Liver (tissue), 9 donors: ENCODE results near the gene SKI. TPM values are rescaled to one million over a fixed set of nuclear protein-coding genes. Genes with fewer than 3 reads are reported as not detected.

Experiments used
- DNase-seq: peaks from one replicate; pipeline ENCODE4 v3.0.0-alpha.2; 2017; ENCODE audit warnings: low spot score
- H3K27ac ChIP-seq, 2 donors: one replicate each; pipeline ENCODE4 v1.7.0; 2013; ENCODE audit warnings: inconsistent platforms in 2 of 2, low read length in 2 of 2, control low read depth in 1 of 2, low read depth in 1 of 2, mild to moderate bottlenecking in 1 of 2
- H3K27me3 ChIP-seq, 4 donors: one replicate each; pipeline versions ENCODE4 v1.6.1 to v1.7.0; 2013; ENCODE audit warnings: low read length in 3 of 4, inconsistent platforms in 1 of 4, mild to moderate bottlenecking in 1 of 4, moderate library complexity in 1 of 4; ENCODE audit not compliant: control insufficient read depth in 4 of 4, insufficient read depth in 4 of 4
- H3K36me3 ChIP-seq, 4 donors: one replicate each; pipeline versions ENCODE4 v1.6.1 to v1.7.0; 2013; ENCODE audit warnings: low read length in 3 of 4, mild to moderate bottlenecking in 3 of 4, low read depth in 1 of 4, moderate library complexity in 1 of 4; ENCODE audit not compliant: control insufficient read depth in 4 of 4, insufficient read depth in 3 of 4
- H3K4me1 ChIP-seq, 4 donors: one replicate each; pipeline versions ENCODE4 v1.6.1 to v1.7.0; 2013; ENCODE audit warnings: low read length in 3 of 4, mild to moderate bottlenecking in 3 of 4, moderate library complexity in 1 of 4; ENCODE audit not compliant: control insufficient read depth in 4 of 4, insufficient read depth in 4 of 4
- H3K4me3 ChIP-seq, 3 donors: one replicate each; pipeline versions ENCODE4 v1.6.1 to v1.7.0; 2013; ENCODE audit warnings: low read length in 3 of 3, control low read depth in 1 of 3, low read depth in 1 of 3, mild to moderate bottlenecking in 1 of 3
- H3K9ac ChIP-seq, 2 donors: one replicate each; pipeline ENCODE4 v1.7.0; 2013; ENCODE audit warnings: low read length in 2 of 2, mild to moderate bottlenecking in 2 of 2, moderate library complexity in 2 of 2, control low read depth in 1 of 2, low read depth in 1 of 2
- H3K9me3 ChIP-seq, 4 donors: one replicate each; pipeline versions ENCODE4 v1.6.1 to v1.7.0; 2013; ENCODE audit warnings: low read length in 3 of 4; ENCODE audit not compliant: control insufficient read depth in 4 of 4
- ATF3 ChIP-seq: IDR thresholded peaks from 2 replicates; pipeline ENCODE4 v1.6.1; 2016; ENCODE audit warnings: antibody characterized with exemption
- CTCF ChIP-seq: fragments of 150-350 bp; IDR thresholded peaks from 2 replicates; pipeline ENCODE4 v1.5.1; 2017; ENCODE audit warnings: improper control_type of control experiment, low read depth, low read length; ENCODE audit not compliant: missing input control
- EGR1 ChIP-seq, 2 donors: IDR thresholded peaks; 2 replicates each; pipeline ENCODE4 v1.6.1; 2016 to 2018; ENCODE audit warnings: antibody characterized with exemption in 2 of 2, low read depth in 2 of 2
- FOXA1 ChIP-seq: IDR thresholded peaks from 2 replicates; pipeline ENCODE4 v1.6.1; 2016; ENCODE audit warnings: antibody characterized with exemption
- FOXA2 ChIP-seq: IDR thresholded peaks from 2 replicates; pipeline ENCODE4 v1.6.1; 2016; ENCODE audit warnings: antibody characterized with exemption
- GABPA ChIP-seq, 2 donors: IDR thresholded peaks in 1 of 2; conservative IDR thresholded peaks in 1 of 2; 2 replicates each; pipeline ENCODE4 v1.6.1; 2016; ENCODE audit warnings: antibody characterized with exemption in 2 of 2, mild to moderate bottlenecking in 1 of 2, moderate library complexity in 1 of 2
- HNF4A ChIP-seq, 2 donors: conservative IDR thresholded peaks; 2 replicates each; pipeline ENCODE4 v1.6.1; 2016; ENCODE audit warnings: antibody characterized with exemption in 2 of 2, mild to moderate bottlenecking in 2 of 2
- HNF4G ChIP-seq: IDR thresholded peaks from 2 replicates; pipeline ENCODE4 v1.6.1; 2016; ENCODE audit warnings: antibody characterized with exemption
- JUND ChIP-seq, 2 donors: IDR thresholded peaks; 2 replicates each; pipeline ENCODE4 v1.6.1; 2016; ENCODE audit warnings: antibody characterized with exemption in 2 of 2
- MAX ChIP-seq: IDR thresholded peaks from 2 replicates; pipeline ENCODE4 v1.6.1; 2016; ENCODE audit warnings: antibody characterized with exemption
- NR2F2 ChIP-seq: IDR thresholded peaks from 2 replicates; pipeline ENCODE4 v1.6.1; 2016; ENCODE audit warnings: antibody characterized with exemption
- RAD21 ChIP-seq, 2 donors: IDR thresholded peaks; 2 replicates each; pipeline ENCODE4 v1.6.1; 2016; ENCODE audit warnings: antibody characterized with exemption in 2 of 2, mild to moderate bottlenecking in 2 of 2
- REST ChIP-seq: IDR thresholded peaks from 2 replicates; pipeline ENCODE4 v1.6.1; 2016; ENCODE audit warnings: antibody characterized with exemption, mild to moderate bottlenecking
- RXRA ChIP-seq, 2 donors: IDR thresholded peaks; 2 replicates each; pipeline ENCODE4 v1.6.1; 2017 to 2018; ENCODE audit warnings: antibody characterized with exemption in 2 of 2, mild to moderate bottlenecking in 1 of 2
- SP1 ChIP-seq: IDR thresholded peaks from 2 replicates; pipeline ENCODE4 v1.6.1; 2018; ENCODE audit warnings: antibody characterized with exemption, mild to moderate bottlenecking
- TAF1 ChIP-seq: conservative IDR thresholded peaks from 2 replicates; pipeline ENCODE4 v1.6.1; 2016; ENCODE audit warnings: antibody characterized with exemption, mild to moderate bottlenecking
- YY1 ChIP-seq: IDR thresholded peaks from 2 replicates; pipeline ENCODE4 v1.6.1; 2016; ENCODE audit warnings: antibody characterized with exemption, mild to moderate bottlenecking
- ZBTB33 ChIP-seq: IDR thresholded peaks from 2 replicates; pipeline ENCODE4 v1.6.1; 2016; ENCODE audit warnings: antibody characterized with exemption
- WGBS: extraction: QIAGEN DNeasy Blood & Tissue Kit; methylation state at CpG from one replicate; pipeline ENCODE4 v1.1.7; 2013; 5-methylcytosine and 5-hydroxymethylcytosine counted together
- polyA plus RNA-seq, 2 donors: library from polyadenylated mRNA; stranded (reverse) in 1 of 2; unstranded in 1 of 2; fragments of 200-250 nt in 1 of 2; fragments of >200 nt in 1 of 2; fragmentation: Nextera tagmentation in 1 of 2; extraction: Ambion mirVana in 1 of 2; gene quantifications; one replicate each; pipeline versions ENCODE4 v1.2.1 to v1.2.3, GENCODE V29; 2013 to 2015
- total RNA-seq, 2 donors: library from RNA; depleted of rRNA; stranded (reverse); fragments of >200 nt; gene quantifications; one replicate each; pipeline ENCODE4 v1.2.3, GENCODE V29; 2014
- donor health status: healthy.
- donor health status: healthy.
- donor health status: healthy.
- donor health status: healthy.
- donor health status: healthy.

The SKI gene
- total and polyA plus RNA-seq, 4 donors: 3.2 to 21.3 (median 19.5) TPM

GRCh38 chr1:2215329-2215728 lies 12.8 kb upstream of the SKI start:
- Histone ChIP-seq H3K9me3 (no peaks in the 10 kb centered on the region), H3K27me3 (no peaks in the 10 kb centered on the region), H3K27ac (no peak overlapping the region), H3K9ac (no peak overlapping the region), H3K4me1 (peaks cover 0 to 12% (median 5%) of the 10 kb centered on the region in 4 donors), H3K36me3 (peaks cover 0 to 2% (median 0%) of the 10 kb centered on the region in 4 donors), H3K4me3 (no peak overlapping the region)
- DNase-seq: no peak
- TF ChIP-seq SP1 (no peak), FOXA1 (no peak), RXRA (IDR thresholded peaks at IDR 0.05) (no peak), YY1 (no peak), NR2F2 (no peak), FOXA2 (no peak), REST (no peak), JUND (IDR thresholded peaks at IDR 0.05) (no peak), GABPA (IDR thresholded peaks at IDR 0.05 in 1 of 2, conservative IDR thresholded peaks at IDR 0.05 in 1 of 2) (no peak), RAD21 (IDR thresholded peaks at IDR 0.05) (no peak), HNF4G (no peak), HNF4A (conservative IDR thresholded peaks at IDR 0.05) (no peak), MAX (no peak), EGR1 (IDR thresholded peaks at IDR 0.05; ENCODE audit: low read depth in 2 of 2) (no peak), CTCF (no peak), TAF1 (no peak), ATF3 (no peak), ZBTB33 (no peak)
- 71% methylated on average over 14 of the region's 14 CpGs for WGBS
